HUES64 (cell line): ENCODE results near the gene AHSA1.

ENCODE experiments used
- H3K27ac ChIP-seq: 2 replicates; pipeline ENCODE4 v1.7.0; 2013; ENCODE audit warnings: low read depth, low read length, inconsistent platforms
- H3K27me3 ChIP-seq: 2 replicates; pipeline ENCODE4 v1.6.1; 2013; ENCODE audit warnings: mild to moderate bottlenecking, low read length; ENCODE audit not compliant: insufficient read depth
- H3K36me3 ChIP-seq: 2 replicates; pipeline ENCODE4 v1.6.1; 2013; ENCODE audit warnings: mild to moderate bottlenecking, low read length; ENCODE audit not compliant: insufficient read depth
- H3K4me1 ChIP-seq: 2 replicates; pipeline ENCODE4 v1.6.1; 2013; ENCODE audit warnings: mild to moderate bottlenecking, low read length, moderate library complexity; ENCODE audit not compliant: insufficient read depth
- H3K4me3 ChIP-seq: 2 replicates; pipeline ENCODE4 v1.5.1; 2013; ENCODE audit warnings: mild to moderate bottlenecking, low read length, moderate library complexity
- H3K9ac ChIP-seq: 2 replicates; pipeline ENCODE4 v1.6.1; 2013; ENCODE audit warnings: mild to moderate bottlenecking, low read depth, low read length
- H3K9me3 ChIP-seq: 2 replicates; pipeline ENCODE4 v1.6.1; 2013; ENCODE audit warnings: low read depth, low read length; ENCODE audit not compliant: insufficient read depth
- WGBS: fragments of 150-250, 120-280 bp; methylation state at CpG from one replicate; pipeline ENCODE4 v1.1.7; 2013; ENCODE audit warnings: missing lambda C conversion rate; 5-methylcytosine and 5-hydroxymethylcytosine counted together

Gene AHSA1

DNA sequence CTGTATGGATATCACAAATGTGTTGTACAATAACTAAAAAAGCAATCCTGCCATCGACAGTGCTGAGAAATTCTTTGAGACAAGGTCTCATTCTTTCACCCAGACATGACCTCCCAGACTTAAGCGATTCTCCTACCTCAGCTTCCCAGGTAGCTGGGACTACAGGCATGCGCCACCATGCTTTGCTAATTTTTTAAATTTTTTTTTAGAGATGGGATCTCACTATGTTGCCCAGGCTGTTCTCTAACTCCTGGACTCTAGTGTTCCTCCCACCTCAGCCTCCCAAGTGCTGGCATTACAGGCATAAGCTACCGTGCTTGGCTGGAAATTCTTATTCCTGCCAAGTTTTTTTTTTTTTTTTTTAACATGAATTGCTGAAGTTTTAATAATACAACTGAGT lies 18.0 kb upstream of the AHSA1 start:
- H3K36me3 ChIP-seq = peaks cover 80% of the 10 kb centered on the region
- no peaks in the 10 kb centered on the region for H3K27me3 ChIP-seq
- 91% methylated on average over 4 of the region's 4 CpGs for WGBS
- no peak overlapping the region for H3K4me3 ChIP-seq
- H3K9ac ChIP-seq = no peak overlapping the region
- no peak overlapping the region for H3K27ac ChIP-seq
- no peaks in the 10 kb centered on the region for H3K4me1 ChIP-seq
- H3K9me3 ChIP-seq = no peaks in the 10 kb centered on the region

DNA sequence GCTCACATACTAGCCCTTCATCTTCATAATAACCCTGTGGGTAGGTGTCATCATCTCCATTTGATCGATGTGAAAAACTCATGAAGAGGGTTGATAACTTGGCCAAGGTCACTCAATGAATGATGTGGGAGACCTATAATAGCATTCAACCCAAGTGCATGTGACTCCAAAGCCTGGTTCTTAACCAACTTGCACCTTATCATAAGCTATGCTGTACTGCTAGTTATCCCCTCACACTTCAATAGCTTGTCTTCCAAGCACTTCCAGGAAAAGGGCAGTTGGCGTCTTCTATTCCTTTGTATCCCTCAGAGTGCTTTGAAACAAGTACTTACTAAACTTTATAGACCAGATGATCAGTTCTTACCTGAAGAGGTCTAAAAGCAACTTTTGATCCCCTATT lies 15.7 kb upstream of the AHSA1 start:
- WGBS = 84% methylated on average over 2 of the region's 2 CpGs
- Histone ChIP-seq H3K4me3 (no peak overlapping the region), H3K27me3 (no peaks in the 10 kb centered on the region), H3K36me3 (peaks cover 65% of the 10 kb centered on the region), H3K9ac (no peak overlapping the region), H3K4me1 (no peaks in the 10 kb centered on the region), H3K27ac (no peak overlapping the region), H3K9me3 (no peaks in the 10 kb centered on the region)

DNA sequence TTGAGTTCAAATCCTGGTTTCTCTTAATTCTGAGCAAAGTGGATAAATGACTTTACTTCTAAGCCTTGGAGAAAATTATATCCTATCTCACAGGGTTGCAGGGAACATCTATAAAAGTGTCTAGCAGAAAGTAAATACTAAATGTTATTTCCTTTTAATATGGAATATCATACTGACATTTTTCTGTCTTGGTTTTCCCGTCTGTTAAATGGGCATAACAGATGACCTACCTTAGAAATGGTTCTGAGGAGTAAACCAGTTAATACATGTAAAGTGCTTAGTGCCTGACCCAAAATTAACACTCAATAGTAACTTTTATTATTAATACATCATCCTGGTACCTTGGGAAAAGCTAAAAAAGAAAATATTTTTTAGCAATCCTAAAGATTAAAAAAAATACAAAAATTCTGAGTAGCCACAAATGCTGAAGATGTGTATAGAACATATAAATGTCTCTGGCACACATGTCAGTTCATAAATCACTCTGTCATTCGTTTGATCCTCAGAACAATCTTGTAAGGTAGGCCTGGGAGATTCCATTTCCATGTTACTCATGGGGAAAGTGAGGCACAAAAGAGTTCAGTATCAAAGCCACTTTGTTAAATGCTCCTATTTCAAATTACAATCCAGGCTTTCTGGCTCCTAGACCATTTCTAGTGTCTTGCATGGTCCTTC lies 1.8 kb upstream of the AHSA1 start:
- Histone ChIP-seq H3K27ac (no peak overlapping the region), H3K4me3 (peak overlapping the region; percentile 85), H3K36me3 (peaks cover 36% of the 10 kb centered on the region), H3K9me3 (no peaks in the 10 kb centered on the region), H3K27me3 (no peaks in the 10 kb centered on the region), H3K4me1 (peaks cover 6% of the 10 kb centered on the region; the same call in 1 of the 2 replicates), H3K9ac (peak overlapping the region; percentile 79; the same call in 1 of the 2 replicates)
- 100% methylated on average over 1 of the region's 2 CpGs for WGBS

DNA sequence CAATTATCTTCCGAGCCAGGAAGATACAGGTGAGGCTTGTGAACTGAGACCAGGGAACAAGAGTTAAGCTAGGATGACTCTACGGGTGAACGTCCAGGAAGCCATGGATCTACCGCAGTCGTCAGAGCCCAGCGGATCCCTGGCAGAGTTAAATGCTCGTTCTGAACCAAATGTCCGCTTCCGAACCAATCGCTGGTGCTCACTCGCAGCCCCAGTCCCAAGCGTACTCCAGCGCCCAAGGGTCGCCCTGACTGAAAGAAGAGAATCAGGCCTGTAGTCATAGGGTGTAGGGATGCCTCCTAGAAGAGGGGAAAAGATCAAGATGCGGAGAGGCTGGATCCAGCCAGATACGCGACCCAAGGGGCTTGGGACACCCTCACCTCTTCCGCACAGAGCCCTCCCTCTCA lies 775 bp upstream of the AHSA1 start:
- peak overlapping the region; percentile 65; the same call in 1 of the 2 replicates for H3K27ac ChIP-seq
- peak overlapping the region; percentile 79 for H3K9ac ChIP-seq

DNA sequence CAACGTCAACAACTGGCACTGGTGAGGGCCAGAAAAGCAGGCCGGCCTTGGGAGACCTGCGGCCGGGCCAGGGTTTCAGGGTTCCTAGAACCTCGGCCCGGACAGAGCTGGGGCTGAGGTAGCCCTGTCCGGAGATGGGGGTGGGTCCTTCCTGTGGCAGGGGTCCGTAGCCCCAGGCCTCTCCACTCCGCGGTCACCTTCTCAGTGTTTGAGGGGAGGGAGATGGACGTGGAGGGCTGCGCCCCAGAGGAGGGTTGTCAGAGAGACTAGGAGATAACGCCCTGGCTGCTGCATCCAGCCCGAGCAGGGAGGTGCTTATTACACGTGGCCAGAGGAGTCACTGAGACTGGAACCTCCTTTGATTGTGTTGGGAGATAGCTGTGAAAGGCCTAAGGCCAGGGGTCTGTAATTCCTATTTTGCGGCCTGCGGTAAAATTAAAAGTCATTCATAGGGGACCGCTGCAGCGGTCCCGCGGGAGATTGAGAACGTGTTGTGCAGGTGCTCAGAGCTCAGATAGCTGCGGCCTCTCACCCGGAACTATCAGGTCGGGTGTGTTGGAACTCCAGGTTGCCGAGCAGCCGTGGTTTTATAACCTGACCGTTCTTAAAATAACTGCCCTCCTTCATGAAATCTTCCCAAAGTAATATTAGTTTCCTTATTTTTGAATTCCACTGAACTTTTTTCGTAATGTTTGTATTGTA lies 507 bp downstream of the AHSA1 start:
- no peaks in the 10 kb centered on the region for H3K27me3 ChIP-seq
- peak overlapping the region; percentile 95 for H3K9ac ChIP-seq
- peak overlapping the region; percentile 93 for H3K27ac ChIP-seq
- peaks cover 6% of the 10 kb centered on the region; the same call in 1 of the 2 replicates for H3K4me1 ChIP-seq
- H3K36me3 ChIP-seq = peaks cover 39% of the 10 kb centered on the region
- WGBS = 2% methylated on average over 29 of the region's 29 CpGs
- H3K9me3 ChIP-seq = no peaks in the 10 kb centered on the region
- peak overlapping the region; percentile 85 for H3K4me3 ChIP-seq

More for the DNA sequence above, 775 bp upstream of the AHSA1 start:
- Histone ChIP-seq H3K36me3 (peaks cover 36% of the 10 kb centered on the region), H3K9me3 (no peaks in the 10 kb centered on the region), H3K27me3 (no peaks in the 10 kb centered on the region), H3K4me1 (peaks cover 6% of the 10 kb centered on the region; the same call in 1 of the 2 replicates), H3K4me3 (peak overlapping the region; percentile 85)
- WGBS = 1% methylated on average over 18 of the region's 18 CpGs

DNA sequence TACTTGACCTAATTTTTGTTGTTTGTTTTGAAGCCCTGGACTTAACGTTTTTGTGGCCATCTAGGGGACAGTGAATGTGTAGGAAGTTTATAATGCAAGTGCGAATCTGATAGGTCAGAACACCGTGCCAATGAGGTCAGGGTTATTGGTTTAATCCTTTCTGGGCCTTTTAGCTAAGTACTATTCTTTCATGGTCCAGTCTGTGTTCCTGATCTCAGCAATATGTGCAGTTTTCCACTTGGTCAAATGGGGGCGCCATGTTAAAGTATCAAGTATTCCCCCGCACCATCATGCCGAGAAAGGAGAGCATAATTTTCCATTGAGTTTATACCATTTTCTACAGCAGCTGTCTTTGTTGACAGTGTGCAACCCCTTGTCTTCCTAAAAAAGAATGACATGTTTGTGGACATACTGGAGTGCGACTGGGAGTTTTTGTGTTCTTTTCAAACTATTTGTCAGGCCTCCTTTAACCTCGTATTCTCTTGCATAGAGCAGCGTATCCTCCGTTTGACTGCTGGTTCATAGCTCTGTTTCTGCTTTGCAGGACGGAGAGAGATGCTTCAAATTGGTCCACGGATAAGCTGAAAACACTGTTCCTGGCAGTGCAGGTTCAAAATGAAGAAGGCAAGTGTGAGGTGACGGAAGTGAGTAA lies 1.3 kb downstream of the AHSA1 start:
- 51% methylated on average over 13 of the region's 13 CpGs for WGBS
- Histone ChIP-seq H3K4me1 (peaks cover 6% of the 10 kb centered on the region; the same call in 1 of the 2 replicates), H3K4me3 (peak overlapping the region; percentile 85), H3K27me3 (no peaks in the 10 kb centered on the region), H3K9ac (peak overlapping the region; percentile 95), H3K36me3 (peaks cover 46% of the 10 kb centered on the region), H3K9me3 (no peaks in the 10 kb centered on the region), H3K27ac (no peak overlapping the region)

DNA sequence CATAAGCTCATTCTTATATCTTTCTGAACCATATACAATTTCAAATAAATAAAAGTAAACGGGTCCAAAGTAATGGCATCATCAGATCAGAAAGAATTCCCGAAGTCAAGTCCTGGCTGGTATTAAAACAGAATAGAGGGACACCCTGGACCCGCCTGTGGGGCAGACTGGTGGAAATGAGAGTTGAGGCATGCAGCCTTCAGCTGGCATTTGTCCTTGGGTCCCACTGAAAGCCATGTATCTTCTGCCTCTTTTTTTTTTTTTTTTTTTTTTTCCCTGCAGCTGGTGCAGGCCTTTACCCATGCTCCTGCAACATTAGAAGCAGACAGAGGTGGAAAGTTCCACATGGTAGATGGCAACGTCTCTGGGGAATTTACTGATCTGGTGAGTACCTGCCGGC lies 9.9 kb downstream of the AHSA1 start:
- no peak overlapping the region for H3K4me3 ChIP-seq
- no peaks in the 10 kb centered on the region for H3K27me3 ChIP-seq
- WGBS = 94% methylated on average over 5 of the region's 5 CpGs
- H3K27ac ChIP-seq = no peak overlapping the region
- H3K9ac ChIP-seq = no peak overlapping the region
- H3K9me3 ChIP-seq = no peaks in the 10 kb centered on the region
- H3K4me1 ChIP-seq = peaks cover 9% of the 10 kb centered on the region; the same call in 1 of the 2 replicates
- peaks cover 70% of the 10 kb centered on the region for H3K36me3 ChIP-seq

DNA sequence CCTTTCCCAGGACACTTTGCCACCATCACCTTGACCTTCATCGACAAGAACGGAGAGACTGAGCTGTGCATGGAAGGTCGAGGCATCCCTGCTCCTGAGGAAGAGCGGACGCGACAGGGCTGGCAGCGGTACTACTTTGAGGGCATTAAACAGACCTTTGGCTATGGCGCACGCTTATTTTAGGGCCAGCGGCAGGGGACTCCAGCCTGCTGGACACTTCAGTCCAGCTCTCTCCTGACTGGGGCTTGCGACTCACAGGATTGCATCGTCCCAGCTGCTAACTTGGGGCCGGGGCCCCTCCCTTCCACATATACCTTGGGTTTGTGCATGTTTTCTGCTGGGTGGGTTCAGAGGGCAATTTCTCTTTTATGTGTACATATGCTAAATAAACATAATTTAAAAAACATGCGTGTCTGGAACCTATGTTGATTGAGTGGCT lies 11.2 kb downstream of the AHSA1 start:
- Histone ChIP-seq H3K27me3 (no peaks in the 10 kb centered on the region), H3K4me1 (peaks cover 11% of the 10 kb centered on the region; the same call in 1 of the 2 replicates), H3K4me3 (no peak overlapping the region), H3K9ac (no peak overlapping the region), H3K27ac (no peak overlapping the region), H3K36me3 (peaks cover 57% of the 10 kb centered on the region), H3K9me3 (no peaks in the 10 kb centered on the region)
- WGBS = 90% methylated on average over 14 of the region's 14 CpGs

DNA sequence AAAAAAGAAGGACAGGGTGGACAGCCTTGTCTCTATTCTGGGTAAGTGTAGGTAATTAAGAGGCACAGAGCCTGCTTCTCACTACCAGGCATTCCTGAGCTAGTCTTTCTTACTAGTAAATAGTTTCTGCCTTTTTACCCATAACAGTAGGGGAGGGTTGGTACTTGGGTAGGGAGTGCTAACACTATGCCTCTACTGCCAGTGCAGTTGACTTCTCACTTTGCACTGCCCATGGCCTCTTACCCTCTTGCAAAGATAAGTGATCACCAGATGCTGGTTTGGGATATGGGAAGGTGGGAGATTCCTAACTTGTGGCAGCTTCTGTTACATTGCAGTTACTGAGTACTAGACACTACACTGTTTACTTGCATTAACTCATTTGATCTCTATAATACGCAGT lies 11.6 kb downstream of the AHSA1 start:
- Histone ChIP-seq H3K9ac (no peak overlapping the region), H3K36me3 (peaks cover 52% of the 10 kb centered on the region), H3K27ac (no peak overlapping the region), H3K4me3 (no peak overlapping the region), H3K27me3 (no peaks in the 10 kb centered on the region), H3K4me1 (peaks cover 11% of the 10 kb centered on the region; the same call in 1 of the 2 replicates), H3K9me3 (no peaks in the 10 kb centered on the region)
- 100% methylated on average over 1 of the region's 1 CpG for WGBS

DNA sequence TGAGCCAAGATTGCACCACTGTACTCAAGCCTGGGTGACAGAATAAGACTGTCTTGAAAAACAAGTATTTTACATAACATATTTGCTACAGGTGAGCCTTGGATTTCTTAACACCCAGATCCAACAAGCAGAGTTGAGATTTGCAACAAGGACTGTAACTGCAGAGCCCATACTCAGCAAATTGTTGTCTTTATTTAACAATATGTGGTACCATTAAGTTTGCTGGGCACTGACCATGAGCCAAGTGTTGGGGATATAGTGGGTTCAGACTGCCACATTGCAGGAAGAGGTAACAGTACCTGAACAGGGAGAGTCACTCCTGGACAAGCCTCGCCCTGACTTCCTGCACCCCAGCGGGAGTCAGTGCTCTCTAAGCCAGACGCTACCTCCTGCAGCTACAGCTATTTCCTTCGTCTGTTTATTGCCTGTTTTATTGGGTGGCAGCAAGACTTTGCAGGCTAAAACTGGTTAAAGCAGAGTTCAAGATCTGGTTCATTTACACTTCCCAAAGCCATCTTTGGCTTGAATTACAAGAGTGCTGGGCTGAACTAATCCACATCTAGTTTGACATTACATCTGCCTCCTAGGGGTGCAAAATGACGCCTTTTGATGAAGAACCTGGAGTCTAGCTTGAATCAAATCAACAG lies 12.5 kb downstream of the AHSA1 start:
- Histone ChIP-seq H3K9me3 (no peaks in the 10 kb centered on the region), H3K27me3 (no peaks in the 10 kb centered on the region), H3K9ac (no peak overlapping the region; the same call in 1 of the 2 replicates), H3K4me1 (peaks cover 11% of the 10 kb centered on the region; the same call in 1 of the 2 replicates), H3K4me3 (no peak overlapping the region), H3K36me3 (peaks cover 44% of the 10 kb centered on the region), H3K27ac (no peak overlapping the region)
- WGBS = 80% methylated on average over 5 of the region's 5 CpGs
